Pancreas (tissue), 10 donors: ENCODE data around the gene SLC25A13. TPM values are rescaled to one million over a fixed set of nuclear protein-coding genes. Genes with fewer than 3 reads are reported as not detected.
"Not testable (repeated sequence)": the region's sequence is repeated elsewhere in the genome, so short reads cannot be mapped to it uniquely, and the experiment has no call there.

Experiments used
- ATAC-seq, 4 donors: fragments of 200-7000 bp; cut with Tn5 transposase; one replicate each; pipeline versions ENCODE4 v1.8.0 to v1.9.1; 2020; ENCODE audit warnings: mild to moderate bottlenecking in 4 of 4, moderate library complexity in 4 of 4
- DNase-seq, 6 donors: peaks; one replicate each; pipeline ENCODE4 v3.0.0-alpha.2; 2020
- FAIRE-seq: peaks from 2 replicates; lab custom pipeline; 2012; peaks lifted over from hg19 to GRCh38; lab: Jason Lieb, UNC
- H3K27ac ChIP-seq, 4 donors: fragments of 200-600 bp; sonication (generic); 1 replicate in 3 of 4; 2 replicates in 1 of 4; pipeline versions ENCODE4 v1.5.0 to v1.8.0; 2020
- H3K27me3 ChIP-seq, 4 donors: fragments of 200-600 bp; one replicate each; pipeline ENCODE4 v1.8.0; 2021
- H3K36me3 ChIP-seq, 3 donors: fragments of 200-600 bp; sonication (generic) in 1 of 3; one replicate each; pipeline versions ENCODE4 v1.5.0 to v1.8.0; 2020 to 2021
- H3K4me1 ChIP-seq, 3 donors: fragments of 200-600 bp; one replicate each; pipeline ENCODE4 v1.8.0; 2021
- H3K4me3 ChIP-seq, 4 donors: fragments of 200-600 bp; sonication (generic) in 2 of 4; one replicate each; pipeline versions ENCODE4 v1.5.0 to v1.8.0; 2020 to 2021
- H3K9me3 ChIP-seq, 4 donors: fragments of 200-600 bp; one replicate each; pipeline ENCODE4 v1.8.0; 2021
- WGBS, 2 donors: extraction: QIAGEN DNeasy Blood & Tissue Kit; methylation state at CpG; one replicate each; pipeline ENCODE4 v1.1.7; 2013; 5-methylcytosine and 5-hydroxymethylcytosine counted together
- intact Hi-C, 3 donors: fragments of 100-400 bp; cut with DNase I; formaldehyde crosslinking; loops; one replicate each; pipeline versions ENCODE4 v1.11.1 to v1.14.2; 2022
- polyA plus RNA-seq, 2 donors: library from polyadenylated mRNA; stranded (reverse); fragments of 200-250 nt; gene quantifications; one replicate each; pipeline ENCODE4 v1.2.3, GENCODE V29; 2013
- total RNA-seq, 6 donors: library from RNA; stranded (reverse); fragmentation: NEBNext Ultra II Directional in 4 of 6; extraction: Animal tissue kit (Norgen Biotek cat#: 25700) in 4 of 6; gene quantifications; one replicate each; pipeline versions ENCODE4 v1.2.1 to v1.2.4, GENCODE V29; 2021 to 2023
- TF ChIP-seq, protein P1 (sequence below), 4 donors: fragments of 200-600 bp; sonication (generic) in 3 of 4; IDR thresholded peaks; one replicate each; pipeline versions ENCODE4 v1.5.0 to v1.8.0; 2021; ENCODE audit warnings: antibody characterized with exemption in 4 of 4
- donor health status: healthy with polysubstance abuse.
- donor health status: DM: no; HTN: no; CAD: no; lungs with moderate emphysema.
- donor health status: DM: no; HTN: no; CAD: no.
- donor health status: control.
- donor health status: control.
- donor health status: Bipolar disorder and iron deficiency.
- donor health status: DM: yes; HTN: yes; CAD: no.
- donor health status: DM: no; HTN: no; CAD: no.
- donor health status: DM: no; HTN: no; CAD: no.
- donor health status: DM: yes; HTN: yes; CAD: no.

Gene SLC25A13
- total and polyA plus RNA-seq, 8 donors, result 4.2 to 15.0 (median 11.0) TPM

DNA sequence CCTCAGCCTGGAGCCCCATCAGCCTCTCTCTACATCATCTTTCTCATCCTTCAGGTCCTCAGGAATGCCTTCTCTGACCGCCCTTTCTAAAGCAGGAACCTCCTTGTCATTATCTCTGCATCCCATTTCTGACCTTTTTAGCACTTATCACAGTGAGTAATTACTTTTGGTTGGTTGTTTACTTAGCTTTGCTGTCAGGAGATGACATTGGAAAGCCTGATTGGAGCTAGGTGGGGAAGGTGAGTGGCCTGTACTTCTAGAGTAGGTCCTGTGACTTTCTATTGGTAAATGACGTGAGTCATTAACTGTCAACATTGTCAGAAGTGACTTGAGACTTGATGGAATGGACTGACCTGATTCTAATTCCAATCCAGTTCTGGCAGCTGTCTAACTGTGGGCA lies 9.3 kb upstream of the SLC25A13 start:
- ATAC-seq (no peak), DNase-seq (no peak), FAIRE-seq (no peak)
- TF ChIP-seq, protein P1, sequence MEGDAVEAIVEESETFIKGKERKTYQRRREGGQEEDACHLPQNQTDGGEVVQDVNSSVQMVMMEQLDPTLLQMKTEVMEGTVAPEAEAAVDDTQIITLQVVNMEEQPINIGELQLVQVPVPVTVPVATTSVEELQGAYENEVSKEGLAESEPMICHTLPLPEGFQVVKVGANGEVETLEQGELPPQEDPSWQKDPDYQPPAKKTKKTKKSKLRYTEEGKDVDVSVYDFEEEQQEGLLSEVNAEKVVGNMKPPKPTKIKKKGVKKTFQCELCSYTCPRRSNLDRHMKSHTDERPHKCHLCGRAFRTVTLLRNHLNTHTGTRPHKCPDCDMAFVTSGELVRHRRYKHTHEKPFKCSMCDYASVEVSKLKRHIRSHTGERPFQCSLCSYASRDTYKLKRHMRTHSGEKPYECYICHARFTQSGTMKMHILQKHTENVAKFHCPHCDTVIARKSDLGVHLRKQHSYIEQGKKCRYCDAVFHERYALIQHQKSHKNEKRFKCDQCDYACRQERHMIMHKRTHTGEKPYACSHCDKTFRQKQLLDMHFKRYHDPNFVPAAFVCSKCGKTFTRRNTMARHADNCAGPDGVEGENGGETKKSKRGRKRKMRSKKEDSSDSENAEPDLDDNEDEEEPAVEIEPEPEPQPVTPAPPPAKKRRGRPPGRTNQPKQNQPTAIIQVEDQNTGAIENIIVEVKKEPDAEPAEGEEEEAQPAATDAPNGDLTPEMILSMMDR (IDR thresholded peaks at IDR 0.05), result no peak
- Histone ChIP-seq H3K4me1 (peaks cover 0 to 4% (median 0%) of the 10 kb centered on the region in 3 donors), H3K27ac (no peak overlapping the region), H3K4me3 (no peak overlapping the region), H3K9me3 (no peaks in the 10 kb centered on the region), H3K27me3 (no peaks in the 10 kb centered on the region), H3K36me3 (no peaks in the 10 kb centered on the region)
- intact Hi-C loops, result no loop called here
- 90 to 92% methylated on average over 2 of the region's 2 CpGs for WGBS, 2 donors

DNA sequence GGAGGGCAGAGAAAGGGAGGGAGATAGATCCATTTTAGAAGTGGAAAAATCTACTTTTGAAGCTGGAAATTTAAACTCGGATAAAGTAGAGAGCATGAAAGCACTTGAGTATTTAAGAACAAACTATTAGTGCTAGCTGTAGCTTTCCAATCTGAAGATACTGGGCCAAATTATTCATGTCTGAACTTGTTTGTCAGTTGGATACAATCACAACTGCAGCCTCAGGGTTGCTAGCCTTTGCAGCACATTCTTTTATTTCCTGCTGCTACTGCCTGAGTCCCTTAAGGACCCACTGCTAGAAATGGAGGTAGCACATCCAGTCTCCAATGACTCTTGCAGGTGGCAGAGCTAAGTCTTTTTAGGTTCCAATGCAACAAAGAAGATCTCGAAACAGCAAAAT lies 8.3 kb upstream of the SLC25A13 start:
- intact Hi-C loops, result no loop called here
- FAIRE-seq (no peak), DNase-seq (no peak), ATAC-seq (no peak)
- Histone ChIP-seq H3K27me3 (no peaks in the 10 kb centered on the region), H3K27ac (no peak overlapping the region), H3K4me3 (no peak overlapping the region), H3K36me3 (no peaks in the 10 kb centered on the region), H3K9me3 (no peaks in the 10 kb centered on the region), H3K4me1 (peaks cover 0 to 4% (median 0%) of the 10 kb centered on the region in 3 donors)
- TF ChIP-seq, protein P1 (IDR thresholded peaks at IDR 0.05), result no peak
- 76 to 80% methylated on average over 2 of the region's 2 CpGs for WGBS, 2 donors

DNA sequence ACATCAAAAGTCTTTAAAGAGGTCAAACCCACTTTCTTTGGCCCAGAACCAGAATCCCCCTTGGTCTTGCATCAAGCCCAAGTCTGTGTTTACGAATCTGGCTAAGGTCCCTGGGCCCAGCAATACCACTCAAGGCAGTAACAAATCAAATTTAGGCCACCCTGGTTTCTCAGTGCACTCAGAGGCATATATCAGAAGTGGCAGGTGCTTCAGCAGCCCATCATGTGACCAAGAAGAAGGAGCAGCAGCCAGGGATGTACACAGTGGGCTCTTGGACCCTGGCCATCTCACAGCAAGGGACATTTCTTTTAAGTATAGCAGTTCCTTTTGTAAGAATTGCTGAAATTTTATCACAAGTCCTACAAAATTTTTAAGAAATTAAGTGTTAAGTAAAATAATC lies 7.3 kb upstream of the SLC25A13 start:
- intact Hi-C loops, result no loop called here

DNA sequence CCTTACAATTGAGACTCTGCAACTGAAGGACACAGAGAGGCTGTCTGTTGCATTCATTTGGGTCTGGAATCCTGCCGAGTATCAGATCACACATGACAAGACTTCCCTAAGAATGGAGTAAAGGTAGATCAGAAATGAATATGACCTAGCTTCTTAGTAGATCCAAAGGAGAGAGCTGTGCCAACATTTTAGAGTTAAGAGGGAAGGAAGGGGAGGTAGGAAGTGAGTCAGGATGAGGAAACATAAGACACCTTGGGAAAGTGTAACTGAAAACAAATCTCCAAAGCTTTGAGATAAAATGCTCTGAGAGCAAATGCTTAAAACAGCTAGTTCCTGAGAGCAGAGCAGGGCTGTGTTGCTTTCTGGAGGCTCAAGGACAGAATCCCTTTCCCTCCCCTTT lies 6.1 kb upstream of the SLC25A13 start:
- Histone ChIP-seq H3K36me3 (no peaks in the 10 kb centered on the region), H3K27ac (no peak overlapping the region), H3K4me1 (peaks cover 0 to 4% (median 0%) of the 10 kb centered on the region in 3 donors), H3K9me3 (no peaks in the 10 kb centered on the region), H3K27me3 (no peaks in the 10 kb centered on the region), H3K4me3 (no peak overlapping the region)
- 41 to 62% methylated on average over 1 of the region's 1 CpG for WGBS, 2 donors
- ATAC-seq, result no peak
- FAIRE-seq, result no peak
- intact Hi-C loops, result no loop called here
- TF ChIP-seq, protein P1 (IDR thresholded peaks at IDR 0.05), result no peak
- no peak for DNase-seq

More for the DNA sequence above, 7.3 kb upstream of the SLC25A13 start:
- WGBS, 2 donors, result 79 to 80% methylated on average over 1 of the region's 1 CpG
- no peak for DNase-seq
- Histone ChIP-seq H3K4me1 (peaks cover 0 to 4% (median 0%) of the 10 kb centered on the region in 3 donors), H3K27me3 (no peaks in the 10 kb centered on the region), H3K27ac (no peak overlapping the region), H3K36me3 (no peaks in the 10 kb centered on the region), H3K4me3 (no peak overlapping the region), H3K9me3 (no peaks in the 10 kb centered on the region)
- TF ChIP-seq, protein P1 (IDR thresholded peaks at IDR 0.05), result no peak
- no peak for ATAC-seq
- FAIRE-seq, result no peak

DNA sequence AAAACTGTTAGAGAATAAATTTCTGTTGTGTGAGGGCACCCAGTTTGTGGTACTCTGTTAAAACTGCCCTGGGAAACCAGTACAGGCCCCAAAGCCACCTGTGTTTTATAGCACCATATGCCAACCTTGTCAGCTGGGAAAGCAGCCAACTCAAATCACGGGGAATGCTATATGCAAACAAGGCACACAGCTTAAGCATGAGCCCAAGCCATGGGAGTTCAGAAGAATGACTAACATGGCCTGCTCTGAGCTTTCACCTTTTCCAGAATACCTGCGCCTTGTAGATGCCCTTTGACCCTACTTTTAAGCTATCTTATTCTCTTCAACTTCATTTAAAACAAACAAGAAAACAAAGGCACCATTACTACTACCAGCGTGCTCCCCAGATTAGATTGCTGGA lies 5.5 kb upstream of the SLC25A13 start:
- Histone ChIP-seq H3K27me3 (no peaks in the 10 kb centered on the region), H3K9me3 (no peaks in the 10 kb centered on the region), H3K4me3 (no peak overlapping the region), H3K4me1 (peaks cover 0 to 5% (median 4%) of the 10 kb centered on the region in 3 donors), H3K36me3 (no peaks in the 10 kb centered on the region), H3K27ac (no peak overlapping the region)
- DNase-seq, result peak in 4 of 6 donors; percentile 53 to 78 (median 64)
- intact Hi-C loops, result no loop called here
- no peak for FAIRE-seq
- 10 to 13% methylated on average over 3 of the region's 3 CpGs for WGBS, 2 donors
- ATAC-seq, result peak; percentile 80 to 94 (median 91)
- TF ChIP-seq, protein P1 (IDR thresholded peaks at IDR 0.05), result no peak

DNA sequence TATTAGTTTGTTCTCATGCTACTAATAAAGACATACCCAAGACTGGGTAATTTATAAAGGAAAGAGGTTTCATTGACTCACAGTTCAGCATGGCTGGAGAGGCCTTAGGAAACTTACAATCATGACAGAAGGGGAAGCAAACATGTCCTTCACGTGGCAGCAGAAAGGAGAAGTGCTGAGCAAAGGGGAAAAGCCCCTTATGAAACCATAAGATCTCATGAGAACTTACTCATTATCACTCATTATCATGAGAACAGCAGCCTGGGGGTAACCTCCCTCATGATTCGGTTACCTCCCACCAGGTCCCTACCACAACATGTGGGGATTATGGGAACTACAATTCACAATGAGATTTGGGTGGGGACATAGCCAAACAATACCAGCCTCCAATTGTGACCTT lies 4.9 kb upstream of the SLC25A13 start:
- H3K4me1 ChIP-seq, H3K27ac ChIP-seq, FAIRE-seq, H3K27me3 ChIP-seq, DNase-seq, ATAC-seq, intact Hi-C loops, H3K9me3 ChIP-seq, H3K36me3 ChIP-seq, H3K4me3 ChIP-seq: not testable (repeated sequence)
- 41 to 50% methylated on average over 2 of the region's 2 CpGs for WGBS, 2 donors
